Duodenal mucosa (tissue), 2 donors: ENCODE results near the gene GARIN5B.
A peak's percentile ranks its signal among the peaks of the same experiment; 100 is the strongest.

ENCODE experiments used
- H3K27ac ChIP-seq: one replicate; pipeline ENCODE4 v1.7.0; 2013; ENCODE audit warnings: low read depth, low read length
- H3K27me3 ChIP-seq, 2 donors: one replicate each; pipeline ENCODE4 v1.7.0; 2013; ENCODE audit warnings: low read length in 2 of 2, control low read depth in 1 of 2; ENCODE audit not compliant: insufficient read depth in 2 of 2, control insufficient read depth in 1 of 2
- H3K36me3 ChIP-seq, 2 donors: one replicate each; pipeline ENCODE4 v1.7.0; 2013; ENCODE audit warnings: low read length in 2 of 2, control low read depth in 1 of 2; ENCODE audit not compliant: insufficient read depth in 2 of 2, control insufficient read depth in 1 of 2
- H3K4me1 ChIP-seq, 2 donors: one replicate each; pipeline ENCODE4 v1.7.0; 2013; ENCODE audit warnings: low read length in 2 of 2, control low read depth in 1 of 2; ENCODE audit not compliant: insufficient read depth in 2 of 2, control insufficient read depth in 1 of 2
- H3K4me3 ChIP-seq, 2 donors: one replicate each; pipeline ENCODE4 v1.7.0; 2013; ENCODE audit warnings: low read length in 2 of 2, low read depth in 1 of 2
- H3K9ac ChIP-seq, 2 donors: one replicate each; pipeline ENCODE4 v1.7.0; 2013; ENCODE audit warnings: low read length in 2 of 2, low read depth in 1 of 2
- H3K9me3 ChIP-seq, 2 donors: one replicate each; pipeline ENCODE4 v1.7.0; 2013; ENCODE audit warnings: low read length in 2 of 2, control low read depth in 1 of 2; ENCODE audit not compliant: control insufficient read depth in 1 of 2

The GARIN5B gene

DNA sequence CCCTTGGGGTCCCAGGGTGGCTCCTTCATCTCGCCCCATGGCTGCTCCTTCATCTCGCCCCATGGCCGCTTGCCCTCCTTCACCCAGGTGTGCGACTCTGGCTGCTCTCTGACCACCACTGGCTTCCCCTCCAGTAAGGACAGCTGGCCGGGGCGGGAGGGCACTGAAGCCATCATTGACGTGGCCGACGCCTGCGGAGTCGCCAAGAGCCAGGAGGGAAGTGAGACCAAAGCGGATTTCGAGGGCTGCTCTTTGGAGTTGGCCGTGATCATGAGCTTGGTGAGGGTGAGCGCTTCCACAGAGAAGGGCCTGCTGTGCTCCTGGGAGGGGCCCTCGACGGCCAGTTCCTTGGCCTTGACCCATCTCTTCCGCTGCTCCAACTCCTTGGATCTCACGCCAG, 4.6 kb downstream of the GARIN5B start:
- no peak overlapping the region for H3K9ac ChIP-seq
- H3K4me3 ChIP-seq: no peak overlapping the region
- H3K4me1 ChIP-seq: peaks cover 2 to 4% of the 10 kb centered on the region in 2 donors
- H3K36me3 ChIP-seq: no peaks in the 10 kb centered on the region
- H3K27ac ChIP-seq: no peak overlapping the region
- H3K27me3 ChIP-seq: peaks cover 7 to 9% of the 10 kb centered on the region in 2 donors
- H3K9me3 ChIP-seq: no peaks in the 10 kb centered on the region

DNA sequence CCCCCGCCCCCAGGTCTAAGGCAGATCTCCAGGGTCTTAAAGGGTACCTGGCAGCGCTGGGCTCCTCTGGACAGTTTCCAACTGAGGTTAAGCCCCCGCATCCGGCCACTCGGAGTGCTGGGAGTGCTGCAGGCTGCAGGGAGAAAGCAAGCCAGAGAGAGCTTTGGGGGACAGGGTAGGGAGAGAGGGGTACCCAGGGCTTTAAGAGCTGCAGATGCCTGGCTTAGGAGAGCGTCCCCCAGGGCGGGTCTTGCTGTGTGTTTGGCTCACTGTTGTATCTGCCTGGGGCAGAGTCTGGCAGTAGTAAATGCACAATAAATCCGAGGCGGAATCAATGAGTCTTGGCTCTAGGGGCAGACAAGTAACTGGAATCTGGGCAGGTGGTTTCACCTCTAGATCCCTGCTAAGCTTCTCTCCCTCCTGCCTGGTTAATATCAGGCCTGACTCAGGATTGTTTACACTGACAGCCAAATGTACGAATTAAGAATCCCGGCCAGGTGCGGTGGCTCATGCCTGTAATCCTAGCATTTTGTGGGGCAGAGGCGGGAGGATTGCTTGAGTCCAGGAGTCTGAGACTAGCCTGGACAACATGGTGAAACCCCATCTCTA, 7.7 kb downstream of the GARIN5B start:
- Histone ChIP-seq H3K4me3 (no peak overlapping the region), H3K27ac (no peak overlapping the region), H3K36me3 (no peaks in the 10 kb centered on the region), H3K27me3 (peaks cover 27 to 36% of the 10 kb centered on the region in 2 donors), H3K9me3 (no peaks in the 10 kb centered on the region), H3K9ac (no peak overlapping the region), H3K4me1 (peaks cover 17 to 28% of the 10 kb centered on the region in 2 donors)

DNA sequence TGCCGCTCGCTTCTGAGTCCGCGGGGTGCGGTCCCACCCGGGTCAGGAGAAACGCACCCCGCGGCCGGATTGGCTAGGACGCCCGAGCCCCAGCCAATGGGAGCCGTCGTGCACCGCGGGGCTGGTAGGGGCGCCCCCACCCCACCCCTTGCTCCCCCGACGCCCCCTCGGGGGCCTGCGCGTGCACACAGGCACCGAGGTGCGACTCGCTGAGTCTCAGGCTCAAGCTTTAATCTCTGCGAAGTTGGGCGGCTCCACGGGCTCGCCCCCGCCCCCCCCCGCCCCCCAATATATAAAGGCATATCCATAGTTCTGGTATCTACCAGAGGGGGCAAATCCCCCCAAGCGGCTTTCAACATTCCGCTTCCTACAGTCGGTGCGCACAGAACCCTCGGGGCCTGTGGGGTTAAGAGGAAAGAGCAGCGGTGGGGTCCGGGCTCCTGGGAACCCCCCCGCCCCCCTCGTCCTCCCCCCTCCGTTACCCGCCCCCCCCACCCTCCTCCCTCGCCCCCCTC, 8.3 kb downstream of the GARIN5B start, which contains the start of gene COX6B2:
TSS of gene COX6B2 (minus strand) at position 22 of the 515 bp plus-strand sequence. CDS start 198 bp downstream, outside the sequence.
- Histone ChIP-seq H3K9me3 (no peaks in the 10 kb centered on the region), H3K4me3 (peak within 1 kb of the TSS; percentile 48 to 63), H3K9ac (no peak within 1 kb of the TSS), H3K27ac (no peak within 1 kb of the TSS), H3K4me1 (peaks cover 17 to 28% of the 10 kb centered on the region in 2 donors), H3K36me3 (no peaks in the 10 kb centered on the region), H3K27me3 (peaks cover 27 to 36% of the 10 kb centered on the region in 2 donors)

DNA sequence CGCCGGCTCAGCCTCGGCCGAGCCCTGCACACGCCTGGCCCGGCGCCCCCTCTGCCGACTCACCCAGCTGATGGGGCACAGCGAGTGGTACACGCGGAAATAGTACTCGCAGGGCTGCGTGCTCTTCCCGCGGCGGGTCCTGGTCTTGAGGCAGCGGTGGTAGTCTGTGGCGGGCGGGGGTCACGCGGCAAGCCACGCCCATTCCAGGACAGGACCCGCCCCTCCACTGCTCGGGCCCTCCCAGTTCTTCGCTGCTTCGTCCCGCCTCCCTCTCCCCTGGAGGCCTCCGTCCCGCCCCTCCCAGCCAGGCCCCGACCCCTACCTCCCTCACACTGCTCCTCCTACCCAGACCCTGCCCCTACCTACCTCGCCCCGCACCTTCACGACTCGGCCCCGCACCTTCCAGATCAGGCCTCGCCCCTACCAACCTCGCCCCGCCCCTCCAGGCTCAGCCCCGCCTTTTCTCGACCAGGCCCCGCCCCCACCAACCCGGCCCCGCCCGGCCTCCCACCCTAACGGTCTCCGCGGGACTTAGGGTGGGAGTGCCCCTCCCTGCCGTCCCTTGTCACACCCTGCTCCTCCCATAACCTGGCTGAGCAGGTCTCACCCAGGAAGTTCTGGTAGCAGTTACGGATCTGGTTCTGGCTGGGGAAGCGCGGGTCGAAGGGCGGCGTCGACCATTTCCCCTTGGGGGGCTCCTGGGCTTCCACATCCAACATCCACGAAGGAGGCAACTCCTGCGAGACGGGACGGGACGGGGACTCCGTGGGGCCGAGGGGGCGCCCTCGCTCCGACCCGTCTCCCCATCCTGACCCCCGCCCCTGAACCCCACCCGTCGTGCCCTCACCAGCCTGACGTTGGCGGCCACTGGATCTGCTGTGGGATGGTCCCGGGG, 9.0 kb downstream of the GARIN5B start:
- H3K9me3 ChIP-seq: no peaks in the 10 kb centered on the region
- no peak overlapping the region for H3K27ac ChIP-seq
- peaks cover 27 to 36% of the 10 kb centered on the region in 2 donors for H3K27me3 ChIP-seq
- H3K9ac ChIP-seq: no peak overlapping the region
- H3K4me3 ChIP-seq: peak overlapping the region; percentile 48 to 63
- H3K4me1 ChIP-seq: peaks cover 17 to 28% of the 10 kb centered on the region in 2 donors
- no peaks in the 10 kb centered on the region for H3K36me3 ChIP-seq

DNA sequence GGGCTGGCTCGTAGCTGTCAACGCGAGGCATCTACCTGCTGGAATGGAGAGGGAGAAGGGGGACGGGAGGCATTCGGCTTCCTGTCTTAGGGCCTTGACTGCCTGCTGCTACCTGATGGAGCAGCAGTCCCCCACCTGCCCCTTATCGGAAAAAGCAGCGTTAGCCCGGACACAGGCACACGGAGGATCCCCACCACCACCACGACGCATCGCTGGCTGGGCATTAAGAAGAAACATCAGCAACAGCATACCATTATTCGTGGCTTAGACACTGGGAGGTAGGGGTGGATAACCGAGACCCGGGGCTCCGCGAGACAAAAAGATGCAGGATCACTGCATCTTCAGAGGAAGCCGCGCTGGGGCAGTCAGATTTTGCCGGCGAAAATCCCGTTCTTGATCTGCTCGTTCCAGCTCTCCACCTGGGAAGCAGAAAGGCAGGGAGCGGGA, 9.7 kb downstream of the GARIN5B start:
- H3K9ac ChIP-seq: no peak overlapping the region
- no peaks in the 10 kb centered on the region for H3K36me3 ChIP-seq
- H3K4me3 ChIP-seq: peak overlapping the region; percentile 48 to 63
- H3K27ac ChIP-seq: no peak overlapping the region
- peaks cover 27 to 36% of the 10 kb centered on the region in 2 donors for H3K27me3 ChIP-seq
- peaks cover 17 to 28% of the 10 kb centered on the region in 2 donors for H3K4me1 ChIP-seq
- H3K9me3 ChIP-seq: no peaks in the 10 kb centered on the region

DNA sequence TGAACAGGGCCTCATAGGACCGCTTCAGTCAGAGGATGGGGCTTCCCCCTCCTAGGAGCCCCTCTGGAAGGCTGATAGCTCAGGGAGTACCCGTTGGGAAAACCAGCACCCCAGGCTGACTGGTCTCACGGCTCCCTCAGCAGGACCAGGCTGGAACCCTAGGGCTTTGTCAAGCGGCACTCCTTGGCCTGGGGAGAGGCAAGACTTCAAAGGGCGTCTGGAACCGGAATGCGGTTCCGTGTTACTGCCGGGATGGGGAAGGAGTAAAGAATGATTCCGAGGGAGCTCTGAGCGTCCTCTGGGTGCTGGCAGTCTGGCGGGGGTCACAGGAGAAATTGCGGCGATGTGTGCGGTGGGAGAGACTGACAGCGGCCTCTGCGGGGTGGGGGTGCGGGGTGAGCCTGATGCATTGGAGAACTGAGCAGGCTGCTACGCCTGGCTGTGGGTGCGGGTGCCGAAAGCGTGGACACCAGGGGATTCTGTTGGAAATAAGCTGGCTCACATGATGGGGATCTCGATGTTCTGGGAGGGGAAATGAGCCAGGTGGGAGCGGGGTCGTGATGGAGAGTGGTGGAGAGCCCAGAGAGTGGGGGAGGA, 10.4 kb downstream of the GARIN5B start:
- H3K9ac ChIP-seq: no peak overlapping the region
- H3K9me3 ChIP-seq: no peaks in the 10 kb centered on the region
- no peak overlapping the region for H3K27ac ChIP-seq
- no peaks in the 10 kb centered on the region for H3K36me3 ChIP-seq
- H3K27me3 ChIP-seq: peaks cover 27 to 36% of the 10 kb centered on the region in 2 donors
- peaks cover 17 to 28% of the 10 kb centered on the region in 2 donors for H3K4me1 ChIP-seq
- H3K4me3 ChIP-seq: no peak overlapping the region

DNA sequence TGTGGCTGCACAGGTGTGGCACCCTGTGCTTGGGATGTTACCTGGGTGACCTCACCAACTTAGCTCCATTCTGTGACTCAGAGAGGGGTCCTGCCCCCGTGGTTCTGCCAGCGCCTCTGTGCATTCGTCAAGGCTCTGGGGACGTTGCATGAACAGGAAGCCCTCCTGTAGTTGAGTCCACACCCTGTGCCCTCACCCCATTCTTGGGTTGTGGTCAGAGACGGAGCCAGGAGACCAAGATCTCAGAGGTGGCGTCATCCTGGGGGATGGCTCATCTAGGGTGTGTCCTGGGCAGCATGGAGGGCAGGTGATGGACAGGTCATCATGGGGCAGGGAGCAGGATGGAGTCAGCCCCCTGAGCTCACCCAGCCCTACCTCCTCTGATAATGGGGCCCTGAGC, 11.0 kb downstream of the GARIN5B start:
- Histone ChIP-seq H3K27me3 (peaks cover 27 to 34% of the 10 kb centered on the region in 2 donors), H3K27ac (no peak overlapping the region), H3K9me3 (no peaks in the 10 kb centered on the region), H3K4me3 (no peak overlapping the region), H3K36me3 (no peaks in the 10 kb centered on the region), H3K4me1 (peaks cover 17 to 28% of the 10 kb centered on the region in 2 donors), H3K9ac (no peak overlapping the region)

DNA sequence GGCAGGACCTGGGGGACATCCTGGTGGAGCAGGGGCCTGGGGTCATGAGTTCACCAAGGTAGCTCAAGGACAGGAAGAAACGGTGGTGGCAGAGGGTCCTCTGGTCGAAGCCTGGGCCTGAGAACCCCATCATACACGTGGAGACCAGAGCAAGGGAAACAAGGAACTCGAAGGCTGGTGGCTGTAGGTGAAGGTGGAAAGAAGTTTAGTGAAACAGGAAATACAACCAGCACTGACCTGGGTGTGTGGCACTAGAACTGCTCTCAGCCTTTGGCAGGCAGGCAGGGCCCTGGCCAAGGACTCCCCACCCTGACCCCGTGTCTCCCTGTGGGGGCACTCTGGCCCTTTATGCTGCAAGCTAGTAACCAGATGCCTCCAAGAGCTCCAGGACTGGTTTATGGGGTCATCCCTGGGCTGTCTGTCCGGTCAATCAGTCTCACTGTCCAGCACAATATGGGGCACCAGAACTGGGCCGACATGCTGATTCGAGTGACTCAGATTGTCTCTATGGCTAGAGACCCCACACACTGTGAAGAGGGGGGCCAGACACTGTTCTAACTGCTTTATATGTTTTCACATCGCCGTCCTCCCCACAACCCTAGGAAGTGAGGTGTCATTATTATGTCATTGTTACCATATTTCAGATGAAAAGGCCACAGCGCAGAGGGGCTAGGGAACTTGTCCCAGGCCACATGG, 12.3 kb downstream of the GARIN5B start:
- no peaks in the 10 kb centered on the region for H3K9me3 ChIP-seq
- H3K27me3 ChIP-seq: peaks cover 27 to 32% of the 10 kb centered on the region in 2 donors
- H3K4me3 ChIP-seq: no peak overlapping the region
- peaks cover 0 to 3% of the 10 kb centered on the region in 2 donors for H3K36me3 ChIP-seq
- H3K27ac ChIP-seq: no peak overlapping the region
- peaks cover 20 to 28% of the 10 kb centered on the region in 2 donors for H3K4me1 ChIP-seq
- no peak overlapping the region for H3K9ac ChIP-seq

DNA sequence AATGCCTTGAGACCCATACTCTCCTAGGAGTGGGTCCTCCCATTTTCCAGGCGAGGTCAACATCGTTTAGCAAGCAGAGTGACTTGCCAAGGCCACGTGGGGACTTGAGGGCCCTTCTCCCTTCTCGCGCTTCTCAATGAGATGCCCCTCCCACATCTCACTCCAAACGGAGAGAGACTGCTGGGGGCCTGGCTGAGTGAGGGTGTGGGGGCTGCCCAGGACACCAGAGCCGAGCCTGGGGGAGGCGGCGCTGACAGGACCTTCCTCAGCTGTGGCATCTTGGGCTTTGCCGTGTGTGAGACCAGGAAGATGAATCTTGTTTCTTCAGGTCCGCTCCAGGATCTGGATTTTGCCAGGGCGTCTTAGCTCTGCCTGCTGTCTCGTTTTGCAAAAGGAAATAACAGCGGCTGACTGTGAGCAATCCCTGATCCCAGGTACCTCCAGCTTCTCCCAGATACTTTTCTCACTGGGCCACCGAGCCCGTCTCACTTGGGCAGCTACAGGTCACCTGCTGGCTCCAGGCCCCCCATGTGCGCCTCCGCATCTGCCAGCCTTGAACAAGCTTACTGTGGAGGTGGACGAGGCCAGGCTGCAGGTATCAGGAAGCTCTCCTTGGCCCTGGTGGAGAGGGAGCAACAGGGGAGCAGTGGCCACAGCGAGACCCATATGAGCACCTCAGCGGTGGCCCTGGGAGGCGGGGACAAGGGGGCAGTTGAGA, 14.6 kb downstream of the GARIN5B start:
- Histone ChIP-seq H3K27me3 (peaks cover 21 to 26% of the 10 kb centered on the region in 2 donors), H3K9me3 (no peaks in the 10 kb centered on the region), H3K36me3 (peaks cover 4 to 10% of the 10 kb centered on the region in 2 donors), H3K4me3 (no peak overlapping the region), H3K4me1 (peaks cover 22 to 23% of the 10 kb centered on the region in 2 donors), H3K9ac (no peak overlapping the region), H3K27ac (no peak overlapping the region)
